Measurements from ENCODE around the gene PLPP4. TPM values are rescaled to one million over a fixed set of nuclear protein-coding genes. Genes with fewer than 3 reads are reported as not detected.

The PLPP4 gene
- polyA plus RNA-seq, 3 donors: 2.4 to 6.3 (median 5.4) TPM

DNA sequence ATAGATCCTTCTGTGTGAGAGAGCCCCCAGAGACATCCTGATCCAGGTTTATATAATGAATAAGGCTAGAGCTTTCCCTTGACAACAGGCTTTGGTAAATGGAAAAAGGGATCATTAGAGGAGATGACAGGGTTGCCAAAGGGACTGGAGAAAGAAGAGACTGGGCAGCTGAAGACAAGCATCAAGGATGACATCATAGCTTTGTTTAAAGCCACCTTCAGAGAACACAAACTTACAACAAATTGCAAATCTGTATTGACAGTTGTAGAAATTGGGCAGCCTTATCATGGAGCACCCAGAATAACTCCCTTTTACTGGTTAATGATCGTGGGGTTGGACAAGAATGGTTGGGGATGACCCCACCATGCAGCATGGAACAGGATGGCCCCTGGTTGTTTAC, 3.7 kb upstream of the PLPP4 start:
- no peak for DNase-seq (ENCODE audit: extremely low read depth in 1 of 11, low read depth in 9 of 11, low spot score in 4 of 11)

DNA sequence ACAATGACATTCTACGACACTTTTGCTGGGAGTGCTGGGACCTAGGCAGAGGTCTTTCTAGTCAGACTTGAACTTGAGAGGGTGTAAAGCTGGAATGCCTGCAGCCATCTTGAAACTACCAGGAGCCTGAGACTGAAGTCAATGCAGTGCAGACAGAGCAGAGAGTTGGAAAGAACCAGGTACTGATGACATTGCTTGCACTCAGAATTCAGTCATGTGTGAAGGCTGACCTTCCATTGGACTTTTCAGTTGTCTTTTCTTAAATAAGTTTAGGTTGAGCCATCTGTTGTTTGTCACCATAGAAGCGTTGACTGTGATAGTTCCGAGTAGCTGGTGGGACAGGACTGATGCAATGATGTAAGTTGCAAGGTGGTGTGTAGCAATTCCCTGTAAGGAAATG, 3.1 kb upstream of the PLPP4 start:
- DNase-seq (ENCODE audit: extremely low read depth in 1 of 11, low read depth in 9 of 11, low spot score in 4 of 11): no peak

DNA sequence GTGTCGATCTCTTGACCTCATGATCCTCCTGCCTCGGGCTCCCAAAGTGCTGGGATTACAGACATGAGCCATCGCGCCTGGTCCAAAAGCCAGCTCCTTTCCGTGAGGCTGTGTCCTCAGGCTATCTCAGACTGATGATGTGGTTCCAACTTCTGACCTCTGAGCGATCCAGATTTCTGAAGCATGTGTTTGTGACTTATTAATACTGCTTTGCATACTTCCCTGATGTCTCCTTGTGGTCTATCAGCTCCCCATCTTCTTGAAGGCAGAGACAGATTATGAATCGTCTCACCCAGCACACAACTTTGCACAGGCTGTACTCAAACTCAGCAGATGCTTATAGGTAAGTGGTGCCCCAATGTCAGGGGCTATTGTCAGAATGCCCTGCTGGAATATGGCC, 2.0 kb upstream of the PLPP4 start:
- no peak for DNase-seq (ENCODE audit: extremely low read depth in 1 of 11, low read depth in 9 of 11, low spot score in 4 of 11)

DNA sequence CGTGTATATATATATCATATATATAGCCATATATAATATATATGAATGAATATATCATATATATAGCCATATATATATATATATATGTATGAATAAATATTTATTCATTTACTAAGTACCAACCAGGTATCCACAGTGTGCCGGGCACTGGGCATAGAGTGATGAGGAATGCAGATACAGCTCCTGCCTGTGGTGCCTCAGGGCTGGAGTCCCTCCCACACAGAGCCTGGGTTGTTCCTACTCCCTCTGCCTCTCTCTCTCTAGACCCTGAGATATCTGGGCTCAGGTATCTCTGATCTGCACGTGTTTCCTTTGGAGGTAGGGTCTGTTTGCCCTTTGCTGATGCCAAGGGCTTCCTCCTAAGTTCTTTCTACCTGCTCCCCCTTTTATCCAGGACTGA, 1.4 kb upstream of the PLPP4 start:
- DNase-seq (ENCODE audit: extremely low read depth in 1 of 11, low read depth in 9 of 11, low spot score in 4 of 11): no peak

DNA sequence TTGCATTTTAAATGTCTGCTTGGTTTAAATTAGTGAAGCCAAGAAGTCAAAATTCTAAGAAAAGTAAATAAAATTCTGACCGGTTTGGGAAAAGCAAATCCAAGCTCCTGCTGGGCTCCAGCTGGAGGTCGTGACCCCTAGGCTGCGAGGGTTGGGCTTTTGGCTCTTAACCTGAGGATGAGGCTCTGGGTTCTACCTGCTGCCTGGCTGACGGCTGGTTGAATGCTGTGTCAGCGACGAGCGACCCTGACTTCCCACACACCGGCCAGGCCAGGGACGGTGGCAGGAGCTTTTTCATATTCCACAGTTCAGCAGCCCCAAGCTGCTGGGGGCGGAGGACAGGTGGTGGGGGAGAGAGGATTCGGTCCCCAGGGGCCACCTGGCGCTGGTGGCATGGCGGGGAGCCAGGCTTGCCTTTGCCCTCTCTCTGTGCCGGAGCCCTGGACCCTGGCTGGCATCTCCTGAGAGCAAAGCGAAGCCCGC, 843 bp upstream of the PLPP4 start:
- DNase-seq (ENCODE audit: extremely low read depth in 1 of 11, low read depth in 9 of 11, low spot score in 4 of 11): no peak

DNA sequence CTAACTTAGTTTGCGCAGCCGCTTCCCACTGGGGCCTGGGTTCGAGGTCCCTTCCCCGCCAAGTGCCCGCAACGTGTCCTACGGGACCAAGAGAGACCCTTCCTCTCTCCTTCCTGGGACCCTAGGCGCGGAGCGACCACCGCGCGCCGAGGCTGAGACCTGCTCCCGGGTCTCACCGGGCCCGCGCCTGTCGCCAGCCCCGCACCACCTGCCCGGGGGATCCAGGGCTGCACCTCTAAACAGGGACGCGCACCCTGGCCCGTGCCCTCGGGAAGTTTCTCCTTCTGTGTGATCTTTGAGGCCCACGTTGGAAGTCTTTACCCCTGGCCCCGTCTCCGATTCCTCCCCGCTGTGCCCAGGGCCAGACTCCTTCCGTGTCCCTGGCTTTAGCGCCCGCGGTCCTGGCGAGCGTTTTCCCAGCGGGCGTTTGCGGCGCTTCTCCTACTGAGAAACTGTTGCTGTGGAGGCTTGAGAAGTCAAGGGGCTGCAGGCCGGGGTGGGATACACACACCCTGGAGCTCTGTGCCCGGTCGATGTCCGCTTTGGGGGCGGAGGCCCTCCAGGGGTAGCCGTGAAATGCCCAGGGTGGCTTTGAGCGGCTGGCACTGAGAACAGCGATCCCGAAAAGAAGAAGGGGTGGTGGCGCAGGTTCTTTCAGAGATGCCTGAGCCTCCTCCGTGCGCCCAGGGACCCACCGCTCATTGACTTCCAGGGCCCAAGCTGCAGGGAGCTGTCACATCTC, 575 bp downstream of the PLPP4 start:
- no peak for DNase-seq (ENCODE audit: extremely low read depth in 1 of 11, low read depth in 9 of 11, low spot score in 4 of 11)

DNA sequence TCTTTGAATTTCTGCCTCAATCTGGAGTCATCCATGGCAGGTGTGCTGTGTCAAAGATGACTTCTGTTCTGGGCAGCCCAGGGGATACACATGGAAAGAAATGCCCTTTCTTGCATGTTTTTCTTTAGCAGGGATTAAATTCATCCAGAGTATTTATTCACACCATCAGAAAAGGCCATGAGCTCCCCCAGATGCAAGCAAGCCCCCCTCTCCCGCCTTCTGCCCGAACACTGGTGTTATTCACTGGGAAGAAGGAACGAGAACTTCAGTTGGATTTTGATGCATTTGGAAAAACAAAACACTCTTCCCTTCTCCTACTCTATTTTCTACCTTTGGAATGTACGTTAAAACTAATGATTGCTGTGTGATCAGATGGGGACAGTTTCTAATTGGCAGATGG, 1.4 kb downstream of the PLPP4 start:
- DNase-seq (ENCODE audit: extremely low read depth in 1 of 11, low read depth in 9 of 11, low spot score in 4 of 11): no peak

DNA sequence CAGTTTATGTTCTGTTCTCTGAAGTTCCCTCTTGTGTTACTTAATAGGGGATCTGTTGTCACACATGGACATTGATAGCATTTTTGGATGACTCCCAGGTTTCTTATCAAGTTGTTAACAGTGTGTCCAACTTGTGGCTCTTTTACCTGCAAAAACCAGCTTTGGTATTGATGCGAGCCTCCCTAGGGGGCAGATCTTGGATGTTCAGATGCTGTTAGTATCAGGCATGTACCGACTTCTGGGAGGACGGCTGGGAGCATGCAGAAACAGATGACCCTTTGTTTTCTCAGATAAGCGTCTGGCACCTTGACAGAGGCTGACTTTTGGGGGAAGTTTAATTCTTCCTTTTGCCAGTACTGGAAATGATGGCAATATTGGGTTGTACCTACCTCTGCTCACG, 2.2 kb downstream of the PLPP4 start:
- no peak for DNase-seq (ENCODE audit: extremely low read depth in 1 of 11, low read depth in 9 of 11, low spot score in 4 of 11)

DNA sequence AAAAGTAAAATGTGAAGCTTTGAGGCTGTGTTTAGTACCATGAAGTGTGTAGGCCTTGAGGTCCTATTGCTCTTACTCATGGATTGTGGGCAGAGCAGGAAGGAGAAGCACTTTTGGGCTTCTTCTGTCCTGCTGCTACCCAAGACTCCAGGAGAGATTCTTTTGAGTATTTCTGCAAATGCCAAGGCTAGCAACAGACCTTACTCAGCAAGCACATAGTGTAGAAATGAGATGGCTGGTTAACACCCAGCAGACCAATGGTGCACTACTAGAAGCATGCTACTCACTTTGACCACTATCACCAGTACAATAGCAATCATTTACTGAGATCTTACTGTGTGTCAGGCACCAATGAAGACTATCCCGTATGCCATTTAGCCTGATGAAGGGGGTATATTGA, 3.2 kb downstream of the PLPP4 start:
- no peak for DNase-seq (ENCODE audit: extremely low read depth in 1 of 11, low read depth in 9 of 11, low spot score in 4 of 11)

DNA sequence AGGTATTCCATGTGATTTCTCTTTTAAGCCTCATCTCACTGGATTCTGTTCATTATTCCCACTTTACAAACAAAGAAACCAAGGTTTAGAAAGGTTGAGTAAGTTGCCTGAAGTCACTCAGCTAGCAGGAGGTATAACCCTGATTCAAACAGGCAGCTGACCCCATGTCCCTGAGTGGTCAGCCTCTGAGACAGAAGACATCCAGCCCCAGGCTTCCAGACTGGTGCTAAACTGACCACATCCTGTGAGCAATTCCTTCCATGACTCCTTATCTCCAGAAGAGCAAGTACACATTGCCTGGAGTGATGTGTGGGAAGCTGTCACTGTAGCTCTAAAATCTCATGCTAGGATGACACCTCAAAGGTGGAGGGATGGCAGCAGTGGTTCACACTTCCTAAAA, 3.7 kb downstream of the PLPP4 start:
- DNase-seq (ENCODE audit: extremely low read depth in 1 of 11, low read depth in 9 of 11, low spot score in 4 of 11): no peak

DNA sequence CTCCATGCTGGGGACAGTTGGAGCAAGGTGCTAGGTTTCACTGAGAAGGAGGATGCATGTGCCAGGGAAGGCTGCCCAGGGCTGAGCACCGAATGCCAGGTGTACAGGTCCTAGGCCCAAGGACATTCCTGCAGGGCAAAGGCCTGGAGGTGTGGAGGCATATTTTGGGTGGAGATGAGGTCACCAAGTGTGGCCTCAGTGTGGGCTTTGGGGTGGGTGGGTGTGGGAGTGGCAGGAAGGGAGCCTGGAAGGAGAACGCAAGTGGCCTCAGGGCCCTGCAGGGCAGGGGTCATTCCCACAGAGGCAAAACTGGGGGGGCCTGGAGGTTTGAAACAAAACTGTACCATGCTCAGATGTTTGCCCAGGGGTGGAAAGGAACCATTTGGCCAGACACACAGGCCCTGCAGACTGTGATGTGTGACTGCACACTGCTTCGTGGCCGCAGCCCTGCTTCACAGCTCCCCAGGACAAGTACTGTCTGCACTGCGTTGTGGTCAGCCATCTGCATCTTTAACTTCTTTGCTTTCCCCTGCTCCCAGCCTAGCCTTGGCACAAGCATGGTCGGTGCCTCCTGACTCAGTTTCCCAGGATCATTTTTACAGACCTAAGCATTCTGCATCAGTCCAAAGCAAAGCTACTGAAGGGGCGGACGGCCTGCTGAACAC, 5.1 kb downstream of the PLPP4 start:
- DNase-seq (ENCODE audit: extremely low read depth in 1 of 11, low read depth in 9 of 11, low spot score in 4 of 11): no peak

DNA sequence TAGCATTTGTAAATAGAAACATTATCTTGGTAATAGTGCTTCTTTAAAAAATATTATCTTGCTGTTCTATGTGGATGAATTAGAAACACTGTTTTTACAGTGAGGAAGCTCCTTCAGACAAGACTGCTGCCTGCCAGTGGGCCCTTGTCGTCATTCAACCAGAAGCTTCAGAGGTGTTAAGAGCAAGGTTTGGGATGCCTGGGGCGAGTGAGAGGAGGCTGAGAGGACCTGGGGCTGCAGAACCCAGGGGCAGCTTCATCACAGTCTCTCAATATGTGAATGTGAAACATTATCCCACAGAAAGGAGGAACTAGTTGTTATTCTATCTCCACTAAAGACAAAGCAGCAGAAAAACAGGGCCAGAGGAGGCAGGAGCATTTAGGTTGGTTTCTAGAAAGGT, 8.1 kb downstream of the PLPP4 start:
- no peak for DNase-seq (ENCODE audit: extremely low read depth in 1 of 11, low read depth in 9 of 11, low spot score in 4 of 11)

DNA sequence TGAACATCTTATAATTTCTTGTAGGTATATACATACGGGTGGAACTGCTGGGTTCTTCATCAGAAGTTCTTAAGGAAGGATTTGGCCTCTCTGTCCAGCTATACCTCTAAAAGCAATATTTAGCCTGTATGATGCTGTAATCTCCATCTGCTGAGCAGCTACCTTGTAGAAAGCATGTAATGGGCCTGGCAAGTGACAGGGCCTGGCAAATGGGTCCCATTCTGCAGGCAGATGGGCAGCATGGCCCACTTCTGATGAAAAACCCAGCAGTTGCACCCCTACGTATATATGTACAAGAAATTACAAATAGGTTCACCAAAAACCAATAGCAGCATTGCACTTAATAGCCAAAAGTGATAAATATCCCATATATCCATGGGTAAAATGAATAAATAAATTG, 9.0 kb downstream of the PLPP4 start:
- DNase-seq (ENCODE audit: extremely low read depth in 1 of 11, low read depth in 9 of 11, low spot score in 4 of 11): no peak

DNA sequence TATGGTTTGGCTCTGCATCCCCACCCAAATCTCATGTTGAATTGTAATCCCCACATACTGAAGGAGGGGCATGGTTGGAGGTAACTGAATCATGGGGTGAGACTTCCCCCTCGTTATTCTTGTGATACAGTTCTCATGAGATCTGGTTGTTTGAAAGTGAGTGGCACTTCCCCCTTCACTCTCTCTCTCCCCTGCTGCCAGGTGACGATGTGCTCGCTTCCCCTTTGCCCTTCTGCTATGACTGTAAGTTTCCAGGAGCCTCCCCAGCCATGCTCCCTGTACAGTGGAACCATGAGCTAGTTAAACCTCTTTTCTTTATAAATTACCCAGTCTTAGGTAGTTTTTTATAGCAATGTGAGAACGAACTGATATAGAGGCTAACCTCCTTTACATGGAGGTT, 16.6 kb downstream of the PLPP4 start:
- no peak for DNase-seq (ENCODE audit: extremely low read depth in 1 of 11, low read depth in 9 of 11, low spot score in 4 of 11)

DNA sequence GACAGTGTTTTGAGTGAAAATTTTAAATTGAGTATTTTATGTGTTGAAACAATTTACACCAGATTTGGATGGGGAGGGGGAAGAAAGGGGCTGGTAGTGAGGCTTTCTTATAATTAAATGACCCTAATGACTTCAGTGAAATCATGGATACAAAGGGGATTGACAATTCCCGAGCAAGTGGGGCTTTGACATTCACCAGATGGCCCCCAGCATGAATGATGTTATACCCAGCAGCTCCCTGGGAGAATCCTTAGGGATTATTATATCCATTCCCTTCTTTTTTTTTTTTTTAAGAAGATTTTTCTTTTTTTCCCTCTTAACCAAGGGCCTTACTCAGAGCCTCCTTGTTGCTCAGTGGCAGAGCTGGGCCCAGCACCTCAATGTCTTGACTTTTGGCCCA, 17.9 kb downstream of the PLPP4 start:
- no peak for DNase-seq (ENCODE audit: extremely low read depth in 1 of 11, low read depth in 9 of 11, low spot score in 4 of 11)

DNA sequence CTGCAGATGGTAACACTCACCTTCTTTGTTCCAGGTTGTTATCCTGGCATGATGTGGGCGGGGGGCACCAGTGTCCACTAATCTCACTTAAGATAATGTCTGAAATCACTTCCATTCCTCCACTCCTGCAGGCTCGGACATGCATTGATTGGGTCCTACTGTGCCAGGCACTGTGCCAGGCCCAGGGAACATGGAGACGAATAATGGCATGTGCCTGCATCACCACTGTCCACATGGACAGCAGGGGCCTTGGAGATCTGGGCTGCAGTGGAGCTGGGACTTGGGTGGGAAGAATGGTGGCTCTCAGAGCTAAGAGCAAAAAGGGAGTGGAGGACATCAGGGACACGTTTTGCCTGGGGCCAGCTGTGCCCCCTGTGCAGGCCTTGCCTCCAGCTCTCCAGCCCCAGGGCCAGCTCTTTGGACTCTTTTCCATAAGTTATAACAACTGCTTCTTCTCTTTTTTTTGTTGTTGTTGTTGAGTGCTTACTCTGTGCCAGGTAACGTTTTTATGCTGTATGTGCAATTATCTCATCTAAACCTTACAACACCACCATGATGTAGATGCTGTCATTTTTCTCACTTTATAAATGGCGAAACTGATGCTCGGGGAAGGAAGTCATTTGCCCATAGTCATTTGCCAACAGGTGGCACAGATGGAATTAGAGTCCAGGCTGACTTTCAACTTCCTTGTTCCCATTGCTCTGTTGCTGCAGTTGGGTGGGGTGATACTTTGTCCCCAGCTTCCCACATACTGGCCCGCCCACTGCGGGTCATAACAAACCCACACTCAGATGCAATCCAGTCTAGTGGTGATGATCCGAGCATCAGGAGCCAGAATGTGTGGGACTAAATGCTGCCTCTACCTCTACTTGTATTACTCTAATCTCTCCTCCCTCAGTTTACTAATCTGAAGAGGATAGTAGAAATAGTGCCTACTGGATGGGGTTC, 19.1 kb downstream of the PLPP4 start:
- no peak for DNase-seq (ENCODE audit: extremely low read depth in 1 of 11, low read depth in 9 of 11, low spot score in 4 of 11)

DNA sequence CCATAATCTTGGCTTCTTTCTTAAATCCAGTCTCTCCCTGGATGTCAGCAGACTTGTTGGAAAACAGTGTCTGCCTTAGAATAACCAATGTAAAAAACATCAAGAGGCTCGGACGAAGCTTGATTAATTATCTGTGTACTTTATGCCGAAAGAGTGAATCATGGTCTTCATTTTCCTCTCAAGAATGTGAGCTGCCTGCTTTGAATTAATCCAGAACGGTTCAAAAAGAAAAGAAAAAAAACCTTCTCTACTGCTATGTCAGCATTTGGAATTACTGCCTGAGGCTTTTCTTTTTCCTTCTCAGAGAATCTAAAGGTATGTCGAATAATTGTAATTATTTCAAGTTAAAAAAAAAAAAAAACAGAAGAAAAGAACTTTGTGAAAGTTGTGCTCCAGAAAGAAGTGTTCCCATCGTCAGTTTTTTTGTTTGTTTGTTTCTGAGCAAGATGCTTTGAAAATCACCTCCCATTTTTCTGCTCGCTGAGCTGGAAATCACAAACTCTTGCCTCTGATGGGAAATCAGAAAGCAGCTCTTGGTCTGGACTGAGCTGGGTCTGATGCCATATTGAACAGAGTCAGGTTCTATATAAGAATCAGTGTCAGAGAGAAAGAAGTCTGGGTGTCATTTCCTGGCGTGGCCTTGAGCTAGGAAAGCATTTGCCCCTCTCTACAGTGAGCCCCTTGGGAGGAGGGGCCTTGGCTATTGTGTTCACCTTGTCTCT, 20.2 kb downstream of the PLPP4 start:
- no peak for DNase-seq (ENCODE audit: extremely low read depth in 1 of 11, low read depth in 9 of 11, low spot score in 4 of 11)

DNA sequence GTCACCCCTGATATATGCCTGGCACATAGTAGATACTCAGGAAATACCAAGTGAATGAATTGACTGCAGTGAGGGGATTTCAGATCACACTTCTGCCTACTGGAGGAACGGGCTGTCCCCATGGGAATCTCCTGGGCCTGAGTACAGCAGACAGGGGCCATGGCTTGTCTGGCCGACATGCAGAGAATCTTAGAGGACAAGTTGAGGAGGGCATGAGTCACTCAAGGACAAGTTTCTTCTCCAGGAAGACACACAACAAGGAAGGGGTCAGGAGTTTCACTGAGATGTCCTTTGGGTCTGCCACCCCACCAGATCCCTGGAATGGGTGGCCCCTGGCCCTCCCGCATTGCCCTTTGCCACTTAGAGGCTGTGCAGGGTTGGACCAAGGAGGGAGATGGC, 20.7 kb downstream of the PLPP4 start:
- DNase-seq (ENCODE audit: extremely low read depth in 1 of 11, low read depth in 9 of 11, low spot score in 4 of 11): no peak

DNA sequence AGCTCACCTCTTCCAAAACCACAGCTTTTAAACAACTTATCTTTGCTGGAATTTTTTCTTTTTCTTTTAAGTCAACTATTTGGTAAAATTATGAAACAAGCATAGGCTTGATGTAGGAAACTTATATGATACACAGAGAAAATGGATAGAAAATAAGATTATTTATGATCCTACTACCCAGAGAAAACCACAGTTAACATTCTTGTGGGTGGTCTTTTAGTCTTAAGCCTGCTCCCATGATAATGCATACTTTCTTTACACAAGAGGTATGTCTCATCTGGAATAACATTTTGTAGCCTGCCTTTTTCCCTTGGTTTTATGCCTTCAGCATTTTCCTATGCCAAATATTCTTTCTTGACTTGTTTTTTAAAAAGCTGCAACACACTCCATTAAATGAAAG, 21.4 kb downstream of the PLPP4 start:
- DNase-seq (ENCODE audit: extremely low read depth in 1 of 11, low read depth in 9 of 11, low spot score in 4 of 11): no peak
